K562 (cell line): ENCODE results near the gene CARD14. TPM values are rescaled to one million over a fixed set of nuclear protein-coding genes. Genes with fewer than 3 reads are reported as not detected.

Experiments used
- ATAC-seq: fragments of 200-7000 bp; cut with Tn5 transposase; 3 replicates; pipeline ENCODE4 v1.9.1; 2020; ENCODE audit warnings: moderate library complexity
- BruUV-seq: library from RNA; stranded (reverse); fragments of 400-500 nt; replicated peaks from 2 replicates; lab custom pipeline; 2021; lab: Mats Ljungman, UMichigan
- CTCF ChIA-PET: fragments of 300-600 bp; formaldehyde crosslinking; extraction: SDS; loops from one replicate; lab custom pipeline; 2021; ENCODE audit warnings: low intra/inter-chr PET ratio; lab: Yijun Ruan, JAX
- POLR2A ChIA-PET: fragments of 300-600, 350-650 bp; sonication (Branson Sonifier 250); formaldehyde crosslinking; extraction: SDS; loops from one replicate; lab custom pipeline; 2021; ENCODE audit warnings: antibody characterized with exemption, inconsistent platforms; lab: Yijun Ruan, JAX
- DNase-seq, 4 experiments: peaks; one replicate each; pipeline versions ENCODE4 v3.0.0 to v3.0.0-alpha.2; 2011 to 2018; ENCODE audit warnings: low spot score in 3 of 4, mixed read lengths in 3 of 4; ENCODE audit errors: extremely low read depth in 1 of 4
- FAIRE-seq: peaks from 2 replicates; lab custom pipeline; 2011; peaks lifted over from hg19 to GRCh38; lab: Jason Lieb, UNC
- H2AFZ ChIP-seq: 2 replicates; pipeline ENCODE4 v1.6.0; 2011; ENCODE audit warnings: low read depth, low read length, control low read depth, inconsistent platforms
- H3K27ac ChIP-seq: fragments of 200-600 bp; 3 replicates; pipeline ENCODE4 v1.8.0; 2011; ENCODE audit warnings: low read depth, mild to moderate bottlenecking, control low read depth, inconsistent platforms, low read length, moderate library complexity, mixed read lengths; ENCODE audit errors: extremely low read depth
- H3K27me3 ChIP-seq, 2 experiments: fragments of 300-600 bp in 1 of 2; 2 replicates in 1 of 2; 3 replicates in 1 of 2; pipeline versions ENCODE4 v1.6.0 to v1.8.0; 2011; ENCODE audit warnings: inconsistent platforms in 2 of 2, low read length in 2 of 2, mild to moderate bottlenecking in 1 of 2, mixed read lengths in 1 of 2, moderate library complexity in 1 of 2; ENCODE audit not compliant: control insufficient read depth in 2 of 2, insufficient read depth in 2 of 2
- H3K36me3 ChIP-seq: fragments of 300-600 bp; 3 replicates; pipeline ENCODE4 v1.8.0; 2011; ENCODE audit warnings: mild to moderate bottlenecking, low read length, inconsistent platforms; ENCODE audit not compliant: control insufficient read depth, insufficient read depth
- H3K4me1 ChIP-seq, 2 experiments: fragments of 200-600 bp in 1 of 2; replicated peaks in 1 of 2; 2 replicates in 1 of 2; 3 replicates in 1 of 2; pipeline versions ENCODE4 v1.5.1 to v1.8.0; 2011; ENCODE audit warnings: inconsistent platforms in 2 of 2, low read length in 2 of 2, mild to moderate bottlenecking in 1 of 2, mixed read lengths in 1 of 2, moderate library complexity in 1 of 2; ENCODE audit not compliant: control insufficient read depth in 2 of 2, insufficient read depth in 2 of 2
- H3K4me2 ChIP-seq: 2 replicates; pipeline ENCODE4 v1.6.1; 2011; ENCODE audit warnings: low read length, control low read depth, inconsistent platforms, mixed read lengths; ENCODE audit not compliant: insufficient read depth
- H3K4me3 ChIP-seq: fragments of 200-600 bp; sonication (generic), shearing (Covaris generic); 2 replicates; pipeline ENCODE4 v1.5.1; 2016; ENCODE audit warnings: control low read depth, inconsistent platforms
- H3K79me2 ChIP-seq: fragments of 200-600 bp; 3 replicates; pipeline ENCODE4 v1.8.0; 2011; ENCODE audit warnings: low read length, inconsistent platforms; ENCODE audit not compliant: control insufficient read depth, insufficient read depth
- H3K9ac ChIP-seq, 2 experiments: 2 replicates each; pipeline versions ENCODE4 v1.6.0 to v1.6.1; 2011; ENCODE audit warnings: low read depth in 2 of 2, low read length in 2 of 2, control low read depth in 1 of 2, inconsistent platforms in 1 of 2, mild to moderate bottlenecking in 1 of 2, mixed read lengths in 1 of 2; ENCODE audit not compliant: insufficient read depth in 1 of 2
- H3K9me1 ChIP-seq: one replicate; pipeline ENCODE4 v1.6.0; 2011; ENCODE audit warnings: inconsistent platforms, mild to moderate bottlenecking, low read length, moderate library complexity; ENCODE audit not compliant: control insufficient read depth, insufficient read depth
- H3K9me3 ChIP-seq: replicated peaks from 2 replicates; pipeline ENCODE4 v1.5.1; 2011; ENCODE audit warnings: low read depth, low read length, inconsistent platforms; ENCODE audit not compliant: control insufficient read depth, insufficient read depth
- H4K20me1 ChIP-seq: replicated peaks from 2 replicates; pipeline ENCODE4 v1.6.1; 2011; ENCODE audit warnings: low read length, inconsistent platforms, mixed read lengths; ENCODE audit not compliant: control insufficient read depth, insufficient read depth
- LEF1 ChIP-seq: fragments of 450-650 bp; IDR thresholded peaks from 2 replicates; pipeline ENCODE4 v1.6.1; 2016; ENCODE audit warnings: mild to moderate bottlenecking
- PHB2 ChIP-seq: fragments of 450-650 bp; IDR thresholded peaks from 2 replicates; pipeline ENCODE4 v1.6.1; 2017; ENCODE audit warnings: low read depth
- RBM14 ChIP-seq: fragments of 200-400 bp; formaldehyde crosslinking; IDR thresholded peaks from 2 replicates; pipeline ENCODE4 v1.6.1; 2018; ENCODE audit warnings: low read depth, mild to moderate bottlenecking, low read length, moderate library complexity, borderline replicate concordance; ENCODE audit not compliant: insufficient read depth
- TRIM24 ChIP-seq, 2 experiments: fragments of 450-650 bp; IDR thresholded peaks; 2 replicates each; pipeline ENCODE4 v1.6.1; 2016
- XRCC5 ChIP-seq: fragments of 200-400 bp; formaldehyde crosslinking; IDR thresholded peaks from 2 replicates; pipeline ENCODE4 v1.6.1; 2017; ENCODE audit warnings: low read depth, mild to moderate bottlenecking, low read length
- ZNF239 ChIP-seq: fragments of 250-450 bp; sonication (Bioruptor Pico); IDR thresholded peaks from 2 replicates; pipeline ENCODE4 v1.4.0; 2020; ENCODE audit warnings: mild to moderate bottlenecking
- WGBS: fragments of 100-300 bp; shearing (Covaris generic); methylation state at CpG from one replicate; pipeline ENCODE4 v1.1.6; 2016; ENCODE audit warnings: low coverage, mixed read lengths; ENCODE audit not compliant: insufficient coverage; ENCODE audit errors: missing lambda C conversion rate; 5-methylcytosine and 5-hydroxymethylcytosine counted together
- in situ Hi-C: fragments of 300-500 bp; cut with MboI; formaldehyde crosslinking; loops from 4 replicates; pipeline ENCODE4 v1.15.0; 2018; ENCODE audit warnings: inconsistent platforms, mixed read lengths
- intact Hi-C: fragments of 100-400 bp; cut with micrococcal nuclease; formaldehyde crosslinking; loops from 2 replicates; pipeline ENCODE4 v1.14.2; 2022
- polyA plus RNA-seq, 8 experiments: library from polyadenylated mRNA; depleted of rRNA in 4 of 8; stranded (reverse) in 5 of 8; unstranded in 3 of 8; fragments of >200 nt; fragmentation: Nextera tagmentation in 2 of 8; fragmentation: Illumina TruSeq in 1 of 8; extraction: Ambion mirVana in 2 of 8; extraction: Trizol in 1 of 8; gene quantifications; 2 replicates each; pipeline versions ENCODE4 v1.2.1 to v1.2.3, GENCODE V29; 2011 to 2014; ENCODE audit warnings: inconsistent platforms in 1 of 8, missing spikeins in 1 of 8
- total RNA-seq, 7 experiments: library from RNA; depleted of rRNA in 6 of 7; stranded (reverse); fragments of >200 nt in 6 of 7; fragmentation: Illumina TruSeq in 2 of 7; extraction: Trizol in 2 of 7; gene quantifications; 2 replicates each; pipeline versions ENCODE4 v1.2.1 to v1.2.3, GENCODE V29; 2011 to 2021; ENCODE audit warnings: low replicate concordance in 1 of 7
- TF ChIP-seq, protein P1 (sequence below): sonication (generic); formaldehyde crosslinking; IDR thresholded peaks from 2 replicates; pipeline ENCODE4 v1.8.1; 2023; ENCODE audit warnings: mild to moderate bottlenecking, missing genetic modification reagents
- TF ChIP-seq, protein P2 (sequence below): fragments of 200-800 bp; sonication (Bioruptor generic); IDR thresholded peaks from 2 replicates; pipeline ENCODE4 v1.6.1; 2017; ENCODE audit warnings: missing genetic modification characterization, missing compliant biosample characterization
- TF ChIP-seq, protein P3 (sequence below): fragments of 450-650 bp; IDR thresholded peaks from 2 replicates; pipeline ENCODE4 v1.6.1; 2018; ENCODE audit warnings: mild to moderate bottlenecking, low read depth; ENCODE audit not compliant: partially characterized antibody
- TF ChIP-seq, protein P4 (sequence below): sonication (generic); formaldehyde crosslinking; IDR thresholded peaks from 2 replicates; pipeline ENCODE4 v1.8.0; 2022; ENCODE audit warnings: mild to moderate bottlenecking, missing genetic modification reagents, borderline replicate concordance

The CARD14 gene
- total and polyA plus RNA-seq, 9 of the 15 experiments (the other 6 are each of a cell fraction or from before 2014, with no cell fraction given), result not detected

DNA sequence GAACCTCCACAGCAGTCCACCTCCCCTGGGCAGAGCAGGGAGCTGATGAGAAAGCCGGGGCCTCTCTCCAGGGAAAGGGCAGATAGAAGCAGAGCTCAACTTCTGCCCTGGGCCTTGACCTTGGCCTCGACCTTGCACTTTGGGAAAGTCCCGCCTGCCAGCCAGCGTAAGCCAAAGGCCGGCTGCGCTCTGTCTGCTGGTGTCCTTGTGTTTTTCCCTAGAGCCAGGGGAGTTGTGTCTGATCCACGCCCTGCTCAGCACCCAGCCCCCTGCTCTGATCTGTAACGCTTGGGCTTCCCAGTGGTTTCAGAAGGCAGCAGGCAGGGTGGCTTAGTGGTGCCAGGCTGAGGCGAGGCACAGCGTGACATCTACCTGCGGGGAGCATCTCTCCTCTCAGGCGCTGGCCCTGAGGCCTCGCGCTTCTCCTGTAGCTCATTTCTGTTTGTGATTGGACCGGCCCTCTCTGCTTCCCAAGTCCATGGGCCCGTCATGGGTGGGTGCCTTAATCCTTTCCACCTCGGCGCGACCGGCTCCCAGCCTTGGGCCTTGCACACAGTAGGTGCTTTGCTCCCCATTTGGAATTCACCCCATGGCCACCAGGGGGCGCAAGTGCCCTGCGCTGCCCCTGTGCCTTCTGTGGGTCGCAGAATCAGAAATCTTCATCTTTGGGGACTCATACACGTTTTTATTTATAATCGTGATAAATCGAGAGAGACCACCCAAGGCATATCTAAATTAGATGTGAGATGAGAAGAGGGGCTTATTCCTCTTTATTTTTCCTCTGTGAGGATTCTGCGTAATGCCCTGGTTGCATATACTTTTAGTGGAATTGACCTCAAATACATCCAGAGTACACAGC, 26.1 kb downstream of the CARD14 start:
- ChIA-PET POLR2A (interaction anchor here (1.1 kb wide), 1 partner anchor 12 kb away, joined by 6 read pairs; no protein-coding TSS in a partner anchor), CTCF (interaction anchor here (0.7 to 1.1 kb wide), 4 partner anchors 89 to 191 kb away, joined by 3 to 4 read pairs (median 3); no protein-coding TSS in a partner anchor)
- Histone ChIP-seq H3K4me2 (no peak overlapping the region), H3K4me3 (no peak overlapping the region), H3K9ac (peak overlapping the region in 1 of 2 experiments; percentile 17; a peak in 1 of 4 replicates), H3K27me3 (peaks cover 34 to 51% of the 10 kb centered on the region in 2 experiments), H3K36me3 (no peaks in the 10 kb centered on the region), H3K79me2 (no peaks in the 10 kb centered on the region), H3K27ac (no peak overlapping the region), H3K9me1 (no peaks in the 10 kb centered on the region), H4K20me1 (no peaks in the 10 kb centered on the region), H3K4me1 (peaks cover 0 to 20% of the 10 kb centered on the region in 2 experiments; a peak in 2 of 5 replicates), H3K9me3 (no peaks in the 10 kb centered on the region), H2AFZ (no peak overlapping the region)
- intact Hi-C loops (loop anchor here (2.0 to 5.0 kb wide), 2 partner anchors 169 to 216 kb away; no protein-coding TSS in a partner anchor), in situ Hi-C loops (loop anchor here (10.0 kb wide), 1 partner anchor 789 kb away; no protein-coding TSS in a partner anchor)
- FAIRE-seq, result peak; percentile 56
- 30% methylated on average over 27 of the region's 27 CpGs for WGBS
- BruUV-seq, result no TSS peak
- DNase-seq, result peak; percentile 54 to 69 (median 64)
- ATAC-seq, result peak; percentile 65
- TF ChIP-seq PHB2 (no peak), ZNF239 (CRISPR knock-in tag) (peak; percentile 28; the same call in 1 of the 2 replicates), RBM14 (0 out of 2 replicates have a peak, but pooled peaks have one; percentile 46), XRCC5 (0 out of 2 replicates have a peak, but pooled peaks have one; percentile 60), LEF1 (no peak), TRIM24 (IDR thresholded peaks at IDR 0.05) (0 out of 4 replicates have a peak, but pooled peaks of 1 of the 2 experiments have one; percentile 23)
- TF ChIP-seq, protein P1, sequence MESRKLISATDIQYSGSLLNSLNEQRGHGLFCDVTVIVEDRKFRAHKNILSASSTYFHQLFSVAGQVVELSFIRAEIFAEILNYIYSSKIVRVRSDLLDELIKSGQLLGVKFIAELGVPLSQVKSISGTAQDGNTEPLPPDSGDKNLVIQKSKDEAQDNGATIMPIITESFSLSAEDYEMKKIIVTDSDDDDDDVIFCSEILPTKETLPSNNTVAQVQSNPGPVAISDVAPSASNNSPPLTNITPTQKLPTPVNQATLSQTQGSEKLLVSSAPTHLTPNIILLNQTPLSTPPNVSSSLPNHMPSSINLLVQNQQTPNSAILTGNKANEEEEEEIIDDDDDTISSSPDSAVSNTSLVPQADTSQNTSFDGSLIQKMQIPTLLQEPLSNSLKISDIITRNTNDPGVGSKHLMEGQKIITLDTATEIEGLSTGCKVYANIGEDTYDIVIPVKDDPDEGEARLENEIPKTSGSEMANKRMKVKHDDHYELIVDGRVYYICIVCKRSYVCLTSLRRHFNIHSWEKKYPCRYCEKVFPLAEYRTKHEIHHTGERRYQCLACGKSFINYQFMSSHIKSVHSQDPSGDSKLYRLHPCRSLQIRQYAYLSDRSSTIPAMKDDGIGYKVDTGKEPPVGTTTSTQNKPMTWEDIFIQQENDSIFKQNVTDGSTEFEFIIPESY, result peak; percentile 91
- TF ChIP-seq, protein P2, sequence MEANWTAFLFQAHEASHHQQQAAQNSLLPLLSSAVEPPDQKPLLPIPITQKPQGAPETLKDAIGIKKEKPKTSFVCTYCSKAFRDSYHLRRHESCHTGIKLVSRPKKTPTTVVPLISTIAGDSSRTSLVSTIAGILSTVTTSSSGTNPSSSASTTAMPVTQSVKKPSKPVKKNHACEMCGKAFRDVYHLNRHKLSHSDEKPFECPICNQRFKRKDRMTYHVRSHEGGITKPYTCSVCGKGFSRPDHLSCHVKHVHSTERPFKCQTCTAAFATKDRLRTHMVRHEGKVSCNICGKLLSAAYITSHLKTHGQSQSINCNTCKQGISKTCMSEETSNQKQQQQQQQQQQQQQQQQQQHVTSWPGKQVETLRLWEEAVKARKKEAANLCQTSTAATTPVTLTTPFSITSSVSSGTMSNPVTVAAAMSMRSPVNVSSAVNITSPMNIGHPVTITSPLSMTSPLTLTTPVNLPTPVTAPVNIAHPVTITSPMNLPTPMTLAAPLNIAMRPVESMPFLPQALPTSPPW (CRISPR knock-in tag), result peak; percentile 4; the same call in 1 of the 2 replicates
- TF ChIP-seq, protein P3, sequence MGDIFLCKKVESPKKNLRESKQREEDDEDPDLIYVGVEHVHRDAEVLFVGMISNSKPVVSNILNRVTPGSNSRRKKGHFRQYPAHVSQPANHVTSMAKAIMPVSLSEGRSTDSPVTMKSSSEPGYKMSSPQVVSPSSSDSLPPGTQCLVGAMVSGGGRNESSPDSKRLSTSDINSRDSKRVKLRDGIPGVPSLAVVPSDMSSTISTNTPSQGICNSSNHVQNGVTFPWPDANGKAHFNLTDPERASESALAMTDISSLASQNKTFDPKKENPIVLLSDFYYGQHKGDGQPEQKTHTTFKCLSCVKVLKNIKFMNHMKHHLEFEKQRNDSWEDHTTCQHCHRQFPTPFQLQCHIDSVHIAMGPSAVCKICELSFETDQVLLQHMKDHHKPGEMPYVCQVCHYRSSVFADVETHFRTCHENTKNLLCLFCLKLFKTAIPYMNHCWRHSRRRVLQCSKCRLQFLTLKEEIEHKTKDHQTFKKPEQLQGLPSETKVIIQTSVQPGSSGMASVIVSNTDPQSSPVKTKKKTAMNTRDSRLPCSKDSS, result peak; percentile 56
- TF ChIP-seq, protein P4, sequence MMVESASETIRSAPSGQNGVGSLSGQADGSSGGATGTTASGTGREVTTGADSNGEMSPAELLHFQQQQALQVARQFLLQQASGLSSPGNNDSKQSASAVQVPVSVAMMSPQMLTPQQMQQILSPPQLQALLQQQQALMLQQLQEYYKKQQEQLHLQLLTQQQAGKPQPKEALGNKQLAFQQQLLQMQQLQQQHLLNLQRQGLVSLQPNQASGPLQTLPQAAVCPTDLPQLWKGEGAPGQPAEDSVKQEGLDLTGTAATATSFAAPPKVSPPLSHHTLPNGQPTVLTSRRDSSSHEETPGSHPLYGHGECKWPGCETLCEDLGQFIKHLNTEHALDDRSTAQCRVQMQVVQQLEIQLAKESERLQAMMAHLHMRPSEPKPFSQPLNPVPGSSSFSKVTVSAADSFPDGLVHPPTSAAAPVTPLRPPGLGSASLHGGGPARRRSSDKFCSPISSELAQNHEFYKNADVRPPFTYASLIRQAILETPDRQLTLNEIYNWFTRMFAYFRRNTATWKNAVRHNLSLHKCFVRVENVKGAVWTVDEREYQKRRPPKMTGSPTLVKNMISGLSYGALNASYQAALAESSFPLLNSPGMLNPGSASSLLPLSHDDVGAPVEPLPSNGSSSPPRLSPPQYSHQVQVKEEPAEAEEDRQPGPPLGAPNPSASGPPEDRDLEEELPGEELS (CRISPR knock-in tag), result no peak
